Gastrocnemius medialis (tissue), 4 donors: ENCODE measurements around the gene NUTM2E.
"Not testable (repeated sequence)": the region's sequence is repeated elsewhere in the genome, so short reads cannot be mapped to it uniquely, and the experiment has no call there.

ENCODE experiments used
- POLR2A ChIP-seq, 2 donors: fragments of 450-650 bp; IDR thresholded peaks; one replicate each; pipeline ENCODE4 v1.6.1; 2017; ENCODE audit warnings: antibody characterized with exemption in 2 of 2, mild to moderate bottlenecking in 2 of 2, moderate library complexity in 2 of 2
- TF ChIP-seq, protein P1 (sequence below), 5 experiments: fragments of 450-650 bp in 3 of 5; fragments of 200-600 bp in 2 of 5; sonication (generic) in 2 of 5; IDR thresholded peaks in 4 of 5; conservative IDR thresholded peaks in 1 of 5; 1 replicate in 4 of 5; 2 replicates in 1 of 5; pipeline ENCODE4 v1.5.1; 2016 to 2019; ENCODE audit warnings: antibody characterized with exemption in 5 of 5, mild to moderate bottlenecking in 3 of 5, moderate library complexity in 3 of 5

- TF ChIP-seq, protein P1, sequence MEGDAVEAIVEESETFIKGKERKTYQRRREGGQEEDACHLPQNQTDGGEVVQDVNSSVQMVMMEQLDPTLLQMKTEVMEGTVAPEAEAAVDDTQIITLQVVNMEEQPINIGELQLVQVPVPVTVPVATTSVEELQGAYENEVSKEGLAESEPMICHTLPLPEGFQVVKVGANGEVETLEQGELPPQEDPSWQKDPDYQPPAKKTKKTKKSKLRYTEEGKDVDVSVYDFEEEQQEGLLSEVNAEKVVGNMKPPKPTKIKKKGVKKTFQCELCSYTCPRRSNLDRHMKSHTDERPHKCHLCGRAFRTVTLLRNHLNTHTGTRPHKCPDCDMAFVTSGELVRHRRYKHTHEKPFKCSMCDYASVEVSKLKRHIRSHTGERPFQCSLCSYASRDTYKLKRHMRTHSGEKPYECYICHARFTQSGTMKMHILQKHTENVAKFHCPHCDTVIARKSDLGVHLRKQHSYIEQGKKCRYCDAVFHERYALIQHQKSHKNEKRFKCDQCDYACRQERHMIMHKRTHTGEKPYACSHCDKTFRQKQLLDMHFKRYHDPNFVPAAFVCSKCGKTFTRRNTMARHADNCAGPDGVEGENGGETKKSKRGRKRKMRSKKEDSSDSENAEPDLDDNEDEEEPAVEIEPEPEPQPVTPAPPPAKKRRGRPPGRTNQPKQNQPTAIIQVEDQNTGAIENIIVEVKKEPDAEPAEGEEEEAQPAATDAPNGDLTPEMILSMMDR (IDR thresholded peaks at IDR 0.05 in 4 of 5, conservative IDR thresholded peaks at IDR 0.05 in 1 of 5): not testable (repeated sequence)
- not testable (repeated sequence) for TF ChIP-seq POLR2A (IDR thresholded peaks at IDR 0.05)
Observed at GRCh38 chr10:79791906-79792517, 34.5 kb upstream of the NUTM2E start.
